Stimulated activated CD8-positive, alpha-beta memory T cell treated with anti-CD3 and anti-CD28 coated beads, Interleukin-4, amount 100 ng/mL, for 4 hours (primary cell): ENCODE data around the gene MTHFSD.

Source experiments
- DNase-seq, 2 donors: peaks; one replicate each; pipeline ENCODE4 v3.0.0-alpha.2; 2020; ENCODE audit warnings: low read depth in 2 of 2, low spot score in 1 of 2

MTHFSD gene

DNA sequence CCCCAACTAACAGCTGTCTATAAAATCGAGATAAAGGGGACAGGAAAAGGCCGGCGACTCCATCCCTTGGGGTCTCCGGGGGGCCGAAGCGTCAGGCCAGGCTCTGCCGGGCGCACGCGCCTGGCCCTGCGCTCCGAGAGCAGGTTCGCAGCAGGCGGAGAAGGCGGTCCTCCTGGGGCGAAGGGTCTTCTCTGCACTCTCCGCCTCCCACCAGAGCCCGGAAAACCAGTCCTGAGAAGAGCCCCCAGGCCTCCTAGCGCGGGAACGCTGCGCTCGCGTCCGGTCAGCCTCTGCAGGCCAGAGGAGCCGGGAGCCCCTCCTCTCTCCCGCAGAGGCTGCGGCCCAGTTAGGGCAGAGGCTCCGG, 39.6 kb downstream of the MTHFSD start:
- no peak for DNase-seq

DNA sequence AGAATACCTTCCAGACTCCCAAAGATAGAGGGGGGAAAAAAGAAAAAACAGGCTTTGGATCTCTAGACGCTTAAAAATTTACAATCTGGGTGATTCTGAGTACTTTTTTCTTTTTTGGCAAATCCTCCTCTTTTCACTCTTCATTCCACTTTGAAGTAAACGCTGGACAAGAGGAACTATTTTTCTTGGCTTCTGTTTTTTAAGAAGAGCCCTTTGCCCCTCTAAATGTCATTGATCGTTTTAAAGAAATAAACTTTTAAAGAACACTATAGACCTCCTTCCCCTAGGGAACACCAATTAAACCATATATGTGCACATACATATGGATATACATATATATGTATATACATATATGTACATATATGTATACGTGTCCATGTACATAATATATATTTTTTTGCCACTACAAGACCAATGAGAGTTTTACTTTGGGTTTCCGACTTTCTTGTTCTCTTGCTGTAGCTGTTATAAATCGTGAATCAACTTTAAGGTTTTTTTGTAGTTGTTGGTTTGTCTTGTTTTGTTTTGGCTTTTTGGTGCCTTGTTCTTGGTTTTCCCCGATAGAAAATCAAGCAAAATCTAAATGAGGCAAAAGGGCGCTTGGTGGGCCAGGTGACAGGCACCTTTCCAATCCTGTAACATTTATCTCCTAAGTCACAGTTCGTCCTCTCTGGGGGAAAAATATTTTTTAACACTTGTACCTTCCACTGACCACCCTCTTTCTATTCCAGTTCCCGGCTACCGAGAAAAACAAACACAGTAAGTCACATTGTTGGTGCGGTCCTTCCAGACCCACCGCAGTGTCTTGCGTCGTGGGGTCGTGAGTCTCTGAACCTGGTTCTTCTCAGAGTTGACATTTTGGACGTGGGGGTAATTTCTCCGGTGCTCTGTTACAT, 40.3 kb downstream of the MTHFSD start:
- no peak for DNase-seq

DNA sequence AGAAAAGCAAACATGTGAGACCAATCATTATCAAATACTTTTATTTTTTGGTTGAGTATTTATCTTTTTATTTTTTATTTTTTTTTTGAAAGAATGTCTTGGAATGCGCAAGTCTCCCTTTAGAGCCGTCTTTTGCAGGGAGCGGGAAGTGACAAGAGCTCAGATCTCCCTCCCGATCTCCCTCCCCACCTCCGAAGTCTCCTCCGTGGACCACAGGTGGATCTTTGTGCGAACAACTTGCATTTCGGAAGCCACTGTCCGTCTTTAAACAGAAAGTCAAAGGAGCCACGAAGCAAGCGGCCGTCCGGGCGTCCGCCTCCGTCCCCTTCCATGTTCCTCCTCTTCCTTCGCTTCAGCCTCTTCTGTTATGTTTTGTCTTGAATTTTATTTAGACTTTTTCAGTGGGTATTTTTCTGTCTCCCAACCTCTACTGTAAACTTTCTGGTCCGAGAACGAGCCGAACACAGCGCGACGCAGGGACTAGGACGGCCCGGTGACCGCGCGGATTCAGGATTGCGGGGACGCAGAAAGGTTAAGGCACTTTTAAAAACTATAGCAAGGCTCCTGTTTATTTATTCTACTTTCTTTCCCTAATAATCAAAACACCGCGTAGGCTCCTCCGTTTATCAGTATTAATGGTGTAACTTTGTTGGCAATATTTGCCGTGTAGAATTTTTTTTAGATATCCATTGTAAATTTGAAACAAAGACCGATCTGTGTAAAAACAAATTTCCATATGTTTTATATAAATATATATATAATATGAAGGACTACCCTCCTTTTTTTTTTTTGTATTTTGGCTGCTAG, 41.4 kb downstream of the MTHFSD start:
- DNase-seq, result no peak

DNA sequence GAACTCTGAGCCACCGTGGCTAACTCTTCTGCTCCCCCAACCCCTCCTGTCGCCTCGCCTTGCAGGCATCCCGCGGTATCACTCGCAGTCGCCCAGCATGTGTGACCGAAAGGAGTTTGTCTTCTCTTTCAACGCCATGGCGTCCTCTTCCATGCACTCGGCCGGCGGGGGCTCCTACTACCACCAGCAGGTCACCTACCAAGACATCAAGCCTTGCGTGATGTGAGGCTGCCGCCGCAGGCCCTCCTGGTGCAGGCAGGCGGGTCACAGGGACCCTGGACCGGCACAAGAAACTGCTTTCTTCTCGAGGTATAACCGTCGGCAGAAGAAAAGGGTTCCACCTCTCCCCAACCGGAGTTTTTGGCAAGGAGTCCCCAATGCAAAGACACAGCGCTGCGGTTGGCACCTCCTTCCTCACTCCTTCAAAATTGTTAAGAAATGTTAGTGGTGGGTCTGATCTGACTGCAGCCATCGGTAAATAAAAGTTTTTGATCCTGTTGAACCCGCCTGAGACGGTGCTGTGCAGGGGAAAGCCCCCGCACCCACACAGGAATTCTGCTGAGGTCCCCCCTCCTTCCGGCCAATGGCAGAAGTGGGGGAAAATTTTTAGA, 42.1 kb downstream of the MTHFSD start:
- DNase-seq, result no peak

DNA sequence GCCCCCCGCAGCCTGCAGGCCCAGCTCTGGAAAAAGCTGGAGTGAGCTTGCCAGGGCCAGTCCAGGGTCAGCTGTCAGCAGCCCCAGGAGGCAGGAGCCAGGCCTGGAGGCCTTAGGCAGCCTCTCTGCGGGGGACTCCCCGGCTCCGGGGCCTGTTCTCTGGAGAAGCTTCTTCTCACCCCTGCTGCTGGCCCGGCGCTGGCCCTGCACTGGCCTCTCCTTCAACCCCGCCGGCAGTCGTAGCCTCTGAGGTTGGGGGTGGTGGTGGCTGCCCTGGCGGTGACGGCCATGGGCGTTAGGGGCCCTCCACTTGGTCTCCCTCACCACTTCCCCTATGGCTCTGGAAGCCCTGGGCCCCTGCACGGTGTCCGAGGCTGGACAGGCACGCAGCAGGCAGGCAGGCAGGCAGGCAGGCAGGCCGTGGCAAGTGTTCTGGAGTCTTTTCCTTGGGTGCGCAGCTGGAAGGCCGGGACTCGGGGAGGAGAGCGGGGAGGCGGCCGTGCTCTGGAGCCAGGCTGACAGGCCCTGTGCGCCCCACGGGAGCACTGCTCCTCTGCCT, 42.7 kb downstream of the MTHFSD start:
- DNase-seq, result no peak

DNA sequence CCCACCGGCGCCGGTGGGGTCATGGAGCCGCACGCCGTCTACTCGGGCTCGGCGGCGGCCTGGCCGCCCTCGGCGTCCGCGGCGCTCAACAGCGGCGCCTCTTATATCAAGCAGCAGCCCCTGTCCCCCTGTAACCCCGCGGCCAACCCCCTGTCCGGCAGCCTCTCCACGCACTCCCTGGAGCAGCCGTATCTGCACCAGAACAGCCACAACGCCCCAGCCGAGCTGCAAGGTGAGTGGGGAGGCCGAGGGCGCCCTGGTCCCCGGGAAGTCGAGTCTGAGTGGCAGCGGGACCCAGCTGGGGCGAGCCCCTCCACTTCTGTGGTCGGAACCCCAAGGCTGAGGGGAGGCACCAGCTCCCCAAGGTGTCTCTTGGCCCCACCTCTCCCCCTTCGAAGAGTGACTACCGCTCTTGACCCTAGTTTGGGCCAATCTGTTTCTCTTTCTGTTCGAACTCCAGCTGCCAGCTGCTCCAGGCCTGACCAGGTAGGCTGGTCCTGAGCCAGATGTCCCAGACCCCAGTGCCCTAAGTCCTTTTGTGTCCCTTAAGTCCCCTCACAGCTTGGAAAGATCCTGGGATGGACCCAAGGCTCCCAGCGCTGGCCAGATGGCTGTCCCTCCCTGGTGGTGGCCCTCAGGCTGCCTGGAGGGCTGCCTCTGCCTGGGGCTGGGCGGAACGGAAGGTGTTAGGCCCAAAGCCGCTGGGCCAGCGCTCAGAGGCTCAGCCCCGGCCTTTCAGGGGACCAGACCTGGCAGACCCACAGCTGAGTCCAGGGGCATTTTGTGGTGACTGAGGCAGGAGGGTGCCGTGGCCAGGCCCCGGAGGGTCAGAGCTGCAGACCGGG, 43.5 kb downstream of the MTHFSD start:
- no peak for DNase-seq

DNA sequence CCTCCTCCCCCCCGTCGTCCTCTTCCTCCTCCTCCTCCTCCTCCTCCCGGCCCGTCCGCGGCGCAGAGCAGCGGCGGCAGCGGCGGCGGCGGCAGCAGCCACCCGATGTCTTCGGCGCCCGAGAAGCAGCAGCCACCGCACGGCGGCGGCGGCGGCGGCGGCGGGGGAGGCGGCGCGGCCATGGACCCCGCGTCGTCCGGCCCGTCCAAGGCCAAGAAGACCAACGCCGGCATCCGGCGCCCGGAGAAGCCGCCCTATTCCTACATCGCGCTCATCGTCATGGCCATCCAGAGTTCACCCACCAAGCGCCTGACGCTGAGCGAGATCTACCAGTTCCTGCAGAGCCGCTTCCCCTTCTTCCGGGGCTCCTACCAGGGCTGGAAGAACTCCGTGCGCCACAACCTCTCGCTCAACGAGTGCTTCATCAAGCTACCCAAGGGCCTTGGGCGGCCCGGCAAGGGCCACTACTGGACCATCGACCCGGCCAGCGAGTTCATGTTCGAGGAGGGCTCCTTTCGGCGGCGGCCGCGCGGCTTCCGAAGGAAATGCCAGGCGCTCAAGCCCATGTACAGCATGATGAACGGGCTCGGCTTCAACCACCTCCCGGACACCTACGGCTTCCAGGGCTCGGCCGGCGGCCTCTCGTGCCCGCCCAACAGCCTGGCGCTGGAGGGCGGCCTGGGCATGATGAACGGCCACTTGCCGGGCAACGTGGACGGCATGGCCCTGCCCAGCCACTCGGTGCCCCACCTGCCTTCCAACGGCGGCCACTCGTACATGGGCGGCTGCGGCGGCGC, 44.4 kb downstream of the MTHFSD start, which contains the start of gene FOXF1:
Gene FOXF1 (plus strand): TSS at position 63 of the 797 bp plus-strand sequence. CDS start 43 bp downstream, at position 106.
- no peak for DNase-seq

DNA sequence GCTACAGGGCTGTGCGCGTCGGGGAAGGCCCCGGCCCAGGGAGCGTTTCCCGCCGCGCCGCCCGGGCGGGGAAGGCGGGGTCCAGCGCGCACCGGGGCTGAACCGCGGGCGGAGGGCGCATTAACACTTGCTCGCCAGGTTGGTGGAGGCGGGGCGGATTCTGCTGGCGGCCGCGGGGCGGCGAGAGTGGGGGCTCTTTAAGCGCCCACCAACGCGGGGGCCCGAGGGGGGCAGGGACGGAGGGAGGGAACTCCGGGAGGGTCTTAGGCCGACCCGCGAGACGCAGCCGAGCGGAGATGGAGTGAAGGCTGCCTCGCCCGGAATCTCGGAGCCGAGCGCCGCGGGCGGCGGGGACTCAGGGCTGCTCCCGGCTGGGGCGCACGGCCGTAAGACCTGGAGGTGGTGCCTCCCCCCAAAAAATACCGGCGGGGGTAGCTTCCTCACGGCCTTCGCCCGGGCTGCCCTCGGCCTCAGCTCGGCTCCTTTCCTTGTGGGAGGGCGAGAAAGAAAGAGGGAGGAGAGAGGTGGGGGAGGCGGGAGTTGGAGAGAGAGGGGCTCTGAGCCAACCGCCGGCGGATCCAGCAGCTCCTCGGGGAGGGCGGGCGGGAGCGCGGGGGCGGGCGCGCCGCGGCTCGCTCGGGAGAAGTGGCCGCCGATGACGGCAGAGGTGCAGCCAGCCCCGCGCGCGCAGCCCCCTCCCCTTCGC, 45.1 kb downstream of the MTHFSD start:
- no peak for DNase-seq

DNA sequence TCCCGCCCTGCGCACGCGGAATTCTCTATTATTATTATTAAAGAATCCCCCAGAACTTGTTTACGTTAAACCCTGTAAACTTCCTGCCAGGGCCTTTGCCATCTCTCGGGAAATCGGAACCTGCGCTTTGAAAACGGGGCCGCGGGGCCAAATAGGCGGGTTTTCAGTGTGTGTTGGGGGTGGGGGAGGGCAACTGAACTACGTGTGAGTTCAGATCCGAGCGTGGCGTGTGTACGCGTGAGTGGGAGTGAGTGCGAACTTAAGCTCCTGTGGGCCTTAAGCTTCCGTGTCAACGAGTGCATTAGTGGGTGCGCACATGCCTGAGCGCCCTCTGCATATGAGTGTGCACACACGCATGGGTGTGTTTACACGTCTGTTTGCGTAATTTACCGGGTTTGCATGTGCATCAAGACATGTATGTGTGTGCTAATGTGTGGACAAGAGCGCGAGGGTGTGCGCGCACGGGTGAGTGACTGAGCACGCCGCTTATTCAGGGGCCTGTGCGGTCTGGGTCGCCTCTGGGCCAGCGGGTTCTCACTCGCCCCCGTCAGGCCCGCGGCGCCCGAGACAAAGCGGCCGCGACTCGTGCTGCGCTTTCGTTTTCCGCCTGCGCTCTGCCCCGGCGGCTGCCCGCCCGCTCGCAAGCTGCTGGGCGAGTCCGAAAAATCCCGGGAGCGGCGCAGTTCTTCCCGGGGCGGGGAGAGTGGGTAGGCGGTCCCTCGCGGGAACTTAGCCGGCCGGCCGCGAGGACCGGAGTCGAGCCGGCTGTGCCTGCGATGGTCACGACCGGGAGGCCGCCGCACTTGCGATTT, 45.9 kb downstream of the MTHFSD start:
- DNase-seq, result no peak

DNA sequence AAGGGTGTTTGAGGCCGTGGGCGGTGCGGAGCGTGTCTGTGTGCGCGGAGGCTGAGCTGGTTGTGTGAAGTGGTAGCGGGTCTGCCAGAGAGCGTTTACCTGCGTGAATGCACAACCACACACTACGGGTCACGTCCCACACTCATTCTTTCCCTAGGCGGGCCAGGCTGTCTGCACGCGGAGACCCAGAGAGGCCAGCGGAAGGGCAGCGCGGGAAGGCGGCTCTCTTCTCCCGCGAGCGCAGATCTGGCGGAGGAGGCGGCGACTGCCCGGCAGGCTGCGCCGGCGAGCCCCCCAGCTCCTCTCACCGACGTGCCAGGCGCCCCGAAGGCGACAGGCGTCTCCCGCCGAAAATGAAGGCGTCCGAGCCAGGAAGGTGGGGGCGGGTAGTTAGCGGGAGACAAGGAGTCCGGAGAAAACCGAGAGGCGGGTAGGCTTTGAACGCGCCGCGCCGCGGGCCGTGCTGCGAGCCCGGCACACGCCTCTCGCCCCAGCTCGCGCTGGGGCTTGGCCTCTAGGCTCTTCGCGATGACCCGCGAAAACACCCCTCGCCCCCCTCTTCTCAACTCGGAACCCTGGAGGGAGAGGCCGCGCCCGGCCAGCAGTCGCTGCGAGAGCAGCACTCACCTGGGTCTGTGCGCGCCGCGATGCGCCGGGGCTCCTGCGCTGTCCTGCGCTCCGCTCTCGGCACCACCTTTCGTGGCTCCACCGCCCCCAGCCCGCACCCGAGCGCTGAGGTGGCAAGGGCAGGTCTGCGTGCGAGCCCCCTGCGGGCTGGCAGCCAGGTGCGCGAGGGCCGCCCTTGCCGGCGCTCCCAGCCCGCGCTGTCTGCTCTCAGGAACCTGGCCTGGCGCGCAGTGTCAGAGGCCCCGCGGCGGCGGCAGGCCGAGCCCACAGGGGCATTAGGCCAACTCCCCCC, 46.7 kb downstream of the MTHFSD start:
- no peak for DNase-seq

DNA sequence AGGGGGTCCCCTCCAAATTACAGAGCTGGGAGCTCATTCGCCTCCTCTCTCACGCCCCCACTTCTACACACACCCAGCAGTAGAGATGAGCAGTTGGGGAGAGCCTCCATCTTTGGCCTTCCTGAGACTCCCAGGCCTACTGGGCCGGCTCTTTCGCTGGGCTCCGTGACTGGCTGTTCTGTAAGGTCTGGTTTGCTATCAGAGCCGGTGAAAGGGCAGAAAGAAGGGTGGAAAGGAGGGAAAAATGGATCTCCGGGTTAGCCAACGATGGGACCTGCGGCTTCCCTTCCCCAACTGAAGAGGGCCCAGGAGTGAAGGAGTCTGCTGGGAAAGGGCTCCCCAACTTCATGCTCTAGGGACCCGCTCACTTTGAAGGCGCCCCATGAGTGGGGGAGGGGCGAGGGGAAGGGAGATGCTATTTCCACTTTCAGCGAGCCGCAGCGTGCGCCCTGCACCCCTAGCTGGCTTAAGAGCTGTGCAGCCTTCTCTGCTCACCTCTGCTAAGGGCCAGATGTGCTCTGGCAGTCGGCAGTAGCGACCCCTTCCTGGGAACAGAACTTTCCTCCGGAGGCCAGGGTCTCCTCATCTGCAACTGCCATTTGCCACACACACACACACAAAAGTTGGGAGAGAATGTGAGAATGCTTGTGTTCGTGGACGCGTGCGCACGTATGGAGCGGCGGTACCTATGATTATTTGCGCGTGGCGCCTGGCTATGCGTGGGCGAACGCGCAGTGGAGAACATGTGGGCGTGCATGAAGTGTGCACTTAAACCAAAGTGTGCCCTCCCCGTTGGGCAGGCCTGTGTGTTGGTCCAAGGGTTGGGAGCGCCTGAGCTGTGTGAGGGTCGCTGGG, 47.6 kb downstream of the MTHFSD start:
- DNase-seq, result no peak

DNA sequence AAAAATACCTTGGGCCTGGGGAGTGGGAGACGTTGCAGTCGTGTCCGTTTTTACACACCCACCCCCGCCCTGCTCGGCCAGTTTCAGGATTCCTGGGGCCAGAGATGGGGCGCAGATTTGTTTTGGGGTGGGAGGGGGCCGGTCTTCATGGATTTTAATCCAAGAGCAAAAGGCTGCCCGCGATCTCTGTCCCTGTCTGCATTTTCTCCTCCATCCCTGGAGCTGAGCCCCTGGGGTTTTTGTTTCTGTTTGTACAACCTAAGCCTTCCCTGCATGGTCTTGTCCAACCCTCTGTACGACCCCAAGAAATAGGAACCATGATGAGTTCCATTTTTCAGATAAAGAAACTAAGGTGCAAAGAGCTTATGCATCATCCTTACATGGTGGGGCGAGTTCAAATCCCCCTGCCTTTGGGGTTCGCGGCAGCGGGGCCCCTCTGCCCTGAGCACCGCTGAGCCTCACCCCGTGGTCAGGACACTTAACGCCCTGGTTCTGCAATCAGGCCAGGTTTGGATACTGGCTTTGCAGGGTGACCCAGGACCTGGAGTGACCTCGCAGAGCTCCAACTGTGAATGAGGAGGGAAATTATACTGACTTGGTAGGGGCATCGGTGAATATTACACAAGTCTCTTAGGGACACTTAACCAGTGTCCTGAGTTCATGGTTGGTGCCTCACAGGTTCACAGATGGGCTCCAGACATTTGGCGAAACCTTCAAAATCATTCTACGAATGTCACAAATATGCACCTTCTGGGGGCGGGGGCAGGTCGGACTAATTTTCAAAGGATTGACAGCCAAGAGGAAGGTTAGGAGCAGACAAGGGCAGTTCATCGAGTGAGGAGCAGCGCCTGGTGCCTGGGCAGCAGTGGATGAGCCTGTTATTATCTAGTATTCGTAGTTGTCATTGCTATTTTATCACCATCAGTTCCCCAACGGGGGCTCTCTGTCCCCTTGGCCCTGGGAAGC, 48.9 kb downstream of the MTHFSD start:
- no peak for DNase-seq

DNA sequence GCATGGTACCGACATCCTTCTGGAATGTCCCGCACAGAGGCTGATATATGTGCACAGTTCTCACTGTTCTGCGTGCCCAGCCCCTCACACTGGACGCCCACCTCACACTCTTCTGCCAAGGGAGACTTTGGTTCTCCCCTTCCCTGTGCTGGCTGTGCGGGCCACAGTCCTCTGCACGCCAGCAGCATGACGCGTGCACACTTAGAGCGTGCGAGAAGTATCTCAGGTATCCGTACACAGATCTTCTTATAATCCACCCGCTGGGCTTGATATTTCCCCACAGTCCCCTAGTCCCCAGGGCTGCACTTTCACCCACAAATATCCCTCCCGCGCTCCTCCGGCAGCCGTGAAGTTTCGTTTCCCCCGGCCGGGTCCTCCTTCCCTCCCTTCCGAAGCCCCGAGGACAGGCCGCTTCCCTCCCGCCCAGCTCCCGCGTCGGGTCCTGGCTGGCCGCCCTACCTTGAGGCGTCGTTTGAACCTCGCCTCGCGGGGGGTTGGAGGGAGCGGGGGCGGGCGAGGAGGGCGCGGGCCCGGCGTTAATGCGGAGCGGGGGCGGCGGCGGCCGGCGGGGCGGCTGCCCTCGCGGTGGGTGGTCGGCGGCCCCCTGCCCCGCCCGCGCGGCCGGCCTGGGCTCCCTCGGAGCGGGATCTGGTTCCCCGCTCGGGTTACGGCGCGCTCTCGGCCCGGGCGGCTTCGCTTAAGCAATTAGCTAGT, 49.7 kb downstream of the MTHFSD start:
- DNase-seq, result no peak
